ENCODE data around the gene ERBIN.
"Not testable (repeated sequence)": the region's sequence is repeated elsewhere in the genome, so short reads cannot be mapped to it uniquely, and the experiment has no call there.

ERBIN gene

DNA sequence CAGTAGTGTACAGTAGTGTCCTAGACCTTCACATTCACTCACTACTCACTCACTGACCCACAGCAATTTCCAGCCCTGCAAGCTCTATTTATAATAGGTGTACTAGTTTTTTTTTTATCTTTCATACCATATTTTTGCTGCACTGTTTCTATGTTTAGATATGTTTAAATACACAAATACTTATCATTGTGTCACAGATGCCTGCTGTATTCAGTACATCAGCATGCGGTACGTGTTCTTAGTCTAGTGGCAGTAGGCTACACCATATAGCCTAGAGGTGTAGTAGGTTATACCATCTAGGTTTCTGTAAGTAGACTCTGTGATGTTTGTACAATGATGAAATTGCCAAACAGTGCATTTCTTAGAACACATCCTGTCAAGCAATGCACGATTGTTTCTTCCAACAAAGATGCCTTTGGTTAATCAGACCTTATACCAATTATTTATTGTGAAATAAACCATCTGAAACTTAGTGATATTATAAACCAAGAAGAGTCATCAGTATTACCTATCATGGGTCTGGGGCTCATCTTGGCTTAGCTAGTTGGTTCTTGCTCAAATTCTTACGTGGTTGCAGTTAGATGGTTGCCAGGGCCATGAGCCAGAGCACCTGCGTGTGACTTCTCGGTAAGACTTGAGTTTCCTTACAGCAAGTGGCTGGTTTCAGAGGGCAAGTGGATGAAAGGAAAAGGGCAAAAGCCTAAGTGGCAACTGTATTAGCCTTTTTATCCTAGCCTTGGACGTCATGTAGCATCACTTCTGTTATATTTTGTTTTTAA lies 41.1 kb downstream of the ERBIN start:
- DNase-seq, result no peak

DNA sequence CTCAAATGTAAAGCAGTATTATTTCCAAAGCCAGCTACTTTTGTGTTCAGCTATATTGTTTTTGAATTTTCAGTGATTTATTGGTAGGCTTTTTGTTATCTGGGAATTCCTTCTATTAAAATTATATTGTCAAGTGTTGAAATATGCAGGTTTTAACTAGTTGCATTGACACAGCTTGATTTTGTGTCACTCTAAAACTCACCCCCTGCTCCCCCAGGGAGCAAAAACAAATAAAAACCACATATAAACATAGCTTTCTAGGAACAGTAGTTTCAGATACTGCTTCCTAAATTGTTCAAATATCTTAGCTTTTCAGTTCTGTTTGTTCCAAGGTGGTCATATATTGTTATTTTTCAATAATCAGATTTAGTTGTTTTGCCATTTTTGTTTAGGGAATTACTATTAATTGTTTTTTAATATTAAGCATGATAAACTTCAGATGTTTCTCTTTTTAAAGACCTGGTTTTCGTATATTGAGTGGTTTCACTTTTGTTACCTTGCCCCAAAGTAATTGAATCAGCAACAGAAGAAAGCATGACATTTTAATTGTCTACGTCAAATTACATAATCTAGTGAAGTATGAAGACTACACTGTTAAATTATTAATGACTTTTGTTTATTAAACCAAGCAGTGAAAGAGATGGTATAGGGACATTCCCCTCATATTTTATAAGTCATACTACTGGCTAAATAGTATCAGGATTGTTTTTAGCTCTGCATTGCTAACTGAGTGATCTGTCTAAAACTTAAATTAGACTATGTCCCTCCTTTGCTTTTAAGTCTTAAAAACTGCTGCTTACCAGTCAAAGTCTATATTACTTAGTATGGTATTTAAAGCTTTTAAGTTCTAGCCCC lies 43.4 kb downstream of the ERBIN start:
- DNase-seq, result no peak

DNA sequence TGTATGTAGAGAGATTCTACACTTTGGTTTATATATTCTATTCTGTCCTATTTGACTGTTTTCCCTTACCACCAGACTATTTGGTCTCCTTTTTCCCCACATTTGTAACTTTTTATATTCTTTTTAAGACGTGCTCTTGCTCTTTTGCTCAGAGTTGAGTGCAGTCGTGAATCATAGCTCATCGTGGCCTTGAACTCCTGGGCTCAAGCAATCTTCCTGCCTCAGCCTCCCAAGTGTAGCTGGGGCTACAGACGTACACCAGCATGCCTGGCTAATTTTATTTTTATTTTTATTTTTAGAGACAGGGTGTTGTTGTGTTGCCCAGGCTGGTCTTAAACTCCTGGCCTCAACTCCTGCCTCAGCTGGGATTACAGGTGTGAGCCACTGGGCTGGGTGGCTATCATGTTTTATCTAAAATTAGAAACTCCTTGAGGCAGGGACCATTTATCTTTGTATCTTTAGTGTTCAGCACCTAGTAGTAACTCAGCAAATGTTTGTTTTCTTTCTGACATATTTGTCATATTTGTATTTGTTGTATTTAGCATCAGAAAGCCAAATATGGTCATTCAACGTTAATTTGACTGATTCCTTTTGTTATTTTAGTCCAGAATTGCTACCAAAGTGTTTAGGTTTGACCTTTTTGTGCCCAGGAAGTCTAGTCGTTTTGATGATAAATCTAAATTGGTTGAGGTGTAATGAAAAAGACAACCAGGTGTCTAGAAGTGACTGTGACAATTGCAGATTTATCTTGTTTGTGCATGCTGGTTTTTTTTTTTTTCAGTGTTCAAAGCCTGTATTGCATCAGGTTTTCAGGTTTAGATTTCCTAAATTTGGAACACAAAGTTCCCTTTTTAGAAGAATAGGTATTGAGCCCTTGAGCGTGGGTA lies 44.3 kb downstream of the ERBIN start:
- DNase-seq, result no peak

DNA sequence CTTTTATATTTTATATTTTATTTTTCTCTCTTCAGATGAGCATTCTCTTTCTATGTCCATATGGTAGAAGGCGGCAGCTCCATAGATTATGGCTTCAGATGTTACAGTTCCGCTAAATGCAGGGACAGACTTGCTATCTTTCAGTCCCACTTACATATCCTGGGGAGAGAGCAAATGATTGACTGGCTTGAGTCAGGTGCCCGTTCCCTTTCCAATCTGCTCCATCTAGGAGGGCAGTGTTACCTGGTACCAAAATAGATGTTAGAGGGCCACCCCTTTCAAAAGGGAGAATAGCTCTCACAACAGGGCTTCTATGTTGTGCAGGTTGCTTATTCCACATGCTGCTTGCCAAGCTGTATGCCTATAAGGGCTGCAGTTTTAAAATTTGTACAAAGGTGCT lies 45.3 kb downstream of the ERBIN start:
- DNase-seq, result no peak

DNA sequence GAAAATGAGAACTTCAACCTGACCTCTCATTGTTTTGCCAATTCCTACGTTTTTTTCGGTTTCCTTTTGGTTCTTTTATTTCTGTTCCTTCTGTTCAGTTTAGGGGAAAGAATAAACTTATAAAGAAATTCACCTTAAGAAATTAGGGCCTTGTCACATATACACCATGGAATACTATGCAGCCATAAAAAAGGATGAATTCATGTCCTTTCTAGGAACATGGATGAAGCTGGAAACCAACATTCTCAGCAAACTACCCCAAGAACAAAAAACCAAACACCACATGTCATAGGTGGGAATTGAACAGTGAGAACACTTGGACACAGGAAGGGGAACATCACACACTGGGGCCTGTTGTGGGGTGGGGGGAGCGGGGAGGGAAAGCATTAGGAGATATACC lies 46.5 kb downstream of the ERBIN start:
- DNase-seq, result not testable (repeated sequence)

GRCh38 chr5:65978251-65978650 lies 51.9 kb downstream of the ERBIN start:
- DNase-seq, result no peak

- no peak for DNase-seq
Observed at GRCh38 chr5:65981548-65981947, 55.2 kb downstream of the ERBIN start.

GRCh38 chr5:65981969-65982619 lies 55.7 kb downstream of the ERBIN start:
- DNase-seq, result no peak

DNA sequence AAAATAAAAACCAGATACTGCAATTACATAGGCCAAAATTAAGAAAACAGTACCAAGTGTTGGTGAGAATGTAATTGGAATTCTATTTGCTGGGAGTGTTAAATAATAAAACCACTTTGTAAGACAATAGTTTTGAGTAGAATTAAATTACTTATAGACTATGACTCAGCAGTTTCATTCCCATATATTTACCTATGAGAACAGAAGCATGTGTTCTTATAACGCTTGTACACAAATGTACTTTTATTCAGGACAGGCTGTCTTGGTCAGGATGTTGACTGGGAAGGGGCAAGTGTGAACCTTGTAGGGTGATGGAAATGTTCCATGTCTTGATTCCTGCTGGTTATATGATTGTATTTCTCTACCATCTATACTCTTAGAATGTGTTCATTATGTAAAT lies 56.3 kb downstream of the ERBIN start:
- no peak for DNase-seq

DNA sequence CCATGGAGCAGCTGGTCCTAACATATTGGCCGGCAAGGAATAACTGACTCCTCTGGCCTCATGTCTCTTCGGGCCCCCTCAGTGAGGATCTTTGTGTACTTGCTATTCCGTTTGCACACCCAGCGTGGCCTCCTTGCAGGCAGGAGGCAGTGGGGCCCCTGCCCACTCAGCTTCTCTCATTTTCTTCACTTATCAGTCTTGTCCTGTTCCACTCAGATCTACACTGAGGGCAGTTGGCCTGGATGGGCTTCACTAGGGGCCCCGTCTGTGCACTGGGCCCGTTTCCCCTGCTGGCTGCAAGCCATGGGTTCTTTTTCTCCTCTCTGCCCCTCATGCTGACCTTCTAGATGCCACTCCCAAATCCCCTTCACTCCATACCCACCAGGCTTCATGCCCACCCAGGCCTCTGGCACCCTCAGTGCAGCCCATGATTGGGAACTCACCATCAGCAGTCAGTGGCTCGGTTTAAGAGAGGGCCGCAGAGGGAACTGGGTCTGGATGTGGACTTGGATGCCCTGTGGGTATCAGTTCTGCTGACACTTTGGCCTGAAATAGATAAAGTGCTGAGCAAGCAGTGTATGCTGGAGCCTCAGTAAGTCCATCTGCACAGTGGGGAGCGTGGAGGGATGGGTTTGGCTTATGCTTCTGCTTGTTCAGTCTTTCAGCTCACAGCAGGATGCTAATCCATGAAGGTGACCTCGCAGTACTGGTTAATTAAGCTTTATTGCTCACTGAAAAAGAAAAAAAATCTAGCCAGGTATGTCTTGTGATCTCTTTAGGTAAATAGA lies 57.9 kb downstream of the ERBIN start:
- no peak for DNase-seq

DNA sequence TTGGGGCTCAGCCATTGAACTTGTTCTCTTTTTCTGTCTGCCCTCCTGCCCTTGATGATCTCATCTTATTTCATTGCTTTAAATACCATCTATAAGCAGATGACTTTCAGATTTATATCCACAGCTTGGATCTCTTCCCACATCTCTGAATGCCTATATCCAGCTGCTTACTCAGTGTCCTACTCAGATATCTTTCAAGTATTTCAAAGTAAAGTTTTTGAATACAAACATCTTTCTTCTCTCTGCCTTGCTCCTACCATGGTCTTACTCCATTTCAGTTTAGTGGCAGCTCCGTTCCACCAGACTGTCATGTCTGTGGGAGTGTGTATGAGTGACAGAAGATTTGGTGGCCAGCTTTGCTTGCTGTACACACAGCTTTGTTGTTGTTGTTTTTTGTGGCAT lies 59.7 kb downstream of the ERBIN start:
- no peak for DNase-seq

- DNase-seq, result no peak
Observed at GRCh38 chr5:65986796-65987195, 60.4 kb downstream of the ERBIN start.

DNA sequence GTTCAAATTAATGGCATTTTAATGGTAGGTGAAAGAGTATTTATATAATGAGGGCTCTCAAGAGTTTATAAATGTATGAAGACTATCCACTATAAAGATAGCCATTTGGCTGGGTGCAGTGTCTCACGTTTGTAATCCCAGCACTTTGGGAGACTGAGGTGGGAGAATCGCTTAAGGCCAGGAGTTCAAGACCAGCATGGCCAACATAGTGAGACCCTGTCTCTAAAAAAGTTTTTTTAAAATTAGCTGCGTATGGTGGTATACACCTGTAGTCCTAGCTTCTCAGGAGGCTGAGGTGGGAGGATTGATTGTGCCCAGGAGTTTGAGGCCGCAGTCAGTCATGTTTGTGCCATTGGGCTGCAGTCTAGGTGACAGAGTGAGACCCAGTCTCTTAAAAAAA lies 61.6 kb downstream of the ERBIN start:
- DNase-seq, result no peak

- no peak for DNase-seq
Observed at GRCh38 chr5:65989158-65989557, 62.8 kb downstream of the ERBIN start.

GRCh38 chr5:65992630-65993029 lies 66.3 kb downstream of the ERBIN start:
- DNase-seq, result no peak

- no peak for DNase-seq
Observed at GRCh38 chr5:65994117-65994786, 67.9 kb downstream of the ERBIN start.

GRCh38 chr5:65999061-65999723 lies 72.8 kb downstream of the ERBIN start:
- DNase-seq, result no peak

GRCh38 chr5:66001952-66002351 lies 75.6 kb downstream of the ERBIN start:
- DNase-seq, result no peak

DNA sequence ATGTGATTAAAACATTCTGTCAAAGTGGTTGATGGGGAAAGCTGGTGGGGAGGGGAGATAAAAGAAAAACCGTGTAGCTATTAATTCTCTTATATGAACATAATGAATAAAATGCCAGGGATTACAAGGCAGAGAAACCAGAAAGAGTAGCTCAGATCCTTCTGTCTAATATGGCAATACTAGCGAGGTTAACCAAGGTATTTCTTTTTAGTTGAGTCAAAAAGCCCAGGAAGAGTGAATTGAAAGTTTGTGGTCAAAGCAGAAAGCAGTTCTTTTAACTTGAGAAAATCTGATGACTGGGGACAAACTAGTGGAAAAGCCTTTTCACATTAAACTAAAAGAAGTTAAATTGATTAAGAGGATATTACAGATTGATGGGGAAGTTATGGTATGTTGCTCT lies 76.0 kb downstream of the ERBIN start:
- no peak for DNase-seq

DNA sequence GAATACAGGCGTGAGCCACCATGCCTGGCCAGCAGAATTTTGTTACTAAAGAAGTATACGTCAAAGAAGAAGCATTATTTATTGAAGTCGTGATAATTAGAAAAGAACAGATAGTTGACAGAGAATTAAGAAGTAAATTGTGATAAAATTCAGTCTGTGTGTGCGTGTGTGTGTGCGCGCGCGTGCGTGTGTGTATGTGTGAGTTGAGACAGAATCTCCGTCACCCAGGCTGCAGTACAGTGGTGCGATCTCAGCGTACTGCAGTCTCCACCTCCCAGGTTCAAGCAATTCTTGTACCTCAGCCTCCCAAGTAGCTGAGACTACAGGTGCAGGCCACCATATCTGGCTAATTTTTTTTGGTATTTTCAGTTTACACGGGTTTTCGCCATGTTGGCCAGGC lies 77.8 kb downstream of the ERBIN start:
- no peak for DNase-seq

- DNase-seq, result no peak
Observed at GRCh38 chr5:66009277-66009676, 82.9 kb downstream of the ERBIN start.

Measured in NCI-H345 (cell line).